Mesothelial cell of epicardium (in vitro differentiated cells): ENCODE results near the gene RASSF5. TPM values are rescaled to one million over a fixed set of nuclear protein-coding genes. Genes with fewer than 3 reads are reported as not detected.

Experiments
- DNase-seq, 2 experiments: peaks; one replicate each; pipeline ENCODE4 v3.0.0; 2021; ENCODE audit warnings: low spot score in 2 of 2; ENCODE audit not compliant: unreplicated experiment in 2 of 2
- H3K27ac Mint-ChIP-seq: 2 replicates; pipeline ENCODE4 v1.8.0; 2021; ENCODE audit warnings: mixed read lengths
- H3K27me3 Mint-ChIP-seq: 2 replicates; pipeline ENCODE4 v1.8.0; 2021; ENCODE audit warnings: low read depth, mixed read lengths
- H3K36me3 Mint-ChIP-seq: 2 replicates; pipeline ENCODE4 v1.8.0; 2021; ENCODE audit warnings: mixed read lengths
- H3K4me1 Mint-ChIP-seq: 2 replicates; pipeline ENCODE4 v1.8.0; 2021; ENCODE audit warnings: mixed read lengths
- H3K4me3 Mint-ChIP-seq: 2 replicates; pipeline ENCODE4 v1.8.0; 2021; ENCODE audit warnings: mild to moderate bottlenecking, moderate library complexity, mixed read lengths
- H3K9me3 Mint-ChIP-seq: 2 replicates; pipeline ENCODE4 v1.8.0; 2021; ENCODE audit warnings: mixed read lengths
- total RNA-seq: library from RNA; stranded (reverse); gene quantifications from 3 replicates; pipeline ENCODE4 v1.2.1, GENCODE V29; 2021
- TF ChIP-seq, protein P1 (sequence below): fragments of 200-600 bp; sonication (generic); IDR thresholded peaks from one replicate; pipeline ENCODE4 v1.5.0; 2021; ENCODE audit warnings: antibody characterized with exemption; ENCODE audit not compliant: unreplicated experiment

The RASSF5 gene
- total RNA-seq, 1 donor from 2014 or later: 6.8 TPM

GRCh38 chr1:206467915-206468314 is 39.4 kb upstream of the RASSF5 start:
- peaks cover 45% of the 10 kb centered on the region for H3K4me1 Mint-ChIP-seq
- no peak for DNase-seq
- no peak overlapping the region for H3K27ac Mint-ChIP-seq
- H3K9me3 Mint-ChIP-seq: no peaks in the 10 kb centered on the region
- peaks cover 5% of the 10 kb centered on the region for H3K36me3 Mint-ChIP-seq
- H3K4me3 Mint-ChIP-seq: no peak overlapping the region
- TF ChIP-seq, protein P1, sequence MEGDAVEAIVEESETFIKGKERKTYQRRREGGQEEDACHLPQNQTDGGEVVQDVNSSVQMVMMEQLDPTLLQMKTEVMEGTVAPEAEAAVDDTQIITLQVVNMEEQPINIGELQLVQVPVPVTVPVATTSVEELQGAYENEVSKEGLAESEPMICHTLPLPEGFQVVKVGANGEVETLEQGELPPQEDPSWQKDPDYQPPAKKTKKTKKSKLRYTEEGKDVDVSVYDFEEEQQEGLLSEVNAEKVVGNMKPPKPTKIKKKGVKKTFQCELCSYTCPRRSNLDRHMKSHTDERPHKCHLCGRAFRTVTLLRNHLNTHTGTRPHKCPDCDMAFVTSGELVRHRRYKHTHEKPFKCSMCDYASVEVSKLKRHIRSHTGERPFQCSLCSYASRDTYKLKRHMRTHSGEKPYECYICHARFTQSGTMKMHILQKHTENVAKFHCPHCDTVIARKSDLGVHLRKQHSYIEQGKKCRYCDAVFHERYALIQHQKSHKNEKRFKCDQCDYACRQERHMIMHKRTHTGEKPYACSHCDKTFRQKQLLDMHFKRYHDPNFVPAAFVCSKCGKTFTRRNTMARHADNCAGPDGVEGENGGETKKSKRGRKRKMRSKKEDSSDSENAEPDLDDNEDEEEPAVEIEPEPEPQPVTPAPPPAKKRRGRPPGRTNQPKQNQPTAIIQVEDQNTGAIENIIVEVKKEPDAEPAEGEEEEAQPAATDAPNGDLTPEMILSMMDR: no peak
- peaks cover 22% of the 10 kb centered on the region for H3K27me3 Mint-ChIP-seq

DNA sequence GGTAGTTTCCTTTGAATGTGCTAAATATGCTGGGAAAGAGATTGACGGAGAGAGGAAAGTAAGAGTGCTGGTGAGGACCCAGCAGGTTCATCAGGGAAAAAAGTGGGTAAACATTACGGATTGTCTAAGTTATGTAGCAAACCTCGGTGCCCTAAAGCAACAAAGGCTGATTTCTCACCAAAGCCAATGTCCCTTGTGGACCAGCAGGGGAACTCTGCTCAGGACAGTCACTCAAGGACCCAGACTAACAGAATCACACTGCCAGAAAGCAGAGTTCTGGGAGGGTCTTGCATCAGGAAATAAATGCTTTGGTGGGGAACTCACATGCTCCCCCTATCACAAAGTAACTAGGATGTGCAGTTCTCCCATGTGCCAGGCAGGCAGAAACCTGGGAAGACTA is 38.8 kb upstream of the RASSF5 start:
- Mint-ChIP-seq H3K4me3 (no peak overlapping the region), H3K27ac (no peak overlapping the region)
- TF ChIP-seq, protein P1: no peak

GRCh38 chr1:206469411-206469932 is 37.9 kb upstream of the RASSF5 start:
- no peak for DNase-seq
- Mint-ChIP-seq H3K27me3 (peaks cover 22% of the 10 kb centered on the region), H3K4me1 (peaks cover 45% of the 10 kb centered on the region), H3K36me3 (peaks cover 4% of the 10 kb centered on the region), H3K27ac (no peak overlapping the region), H3K9me3 (no peaks in the 10 kb centered on the region), H3K4me3 (no peak overlapping the region)
- TF ChIP-seq, protein P1: no peak

More for the DNA sequence above, 38.8 kb upstream of the RASSF5 start:
- H3K9me3 Mint-ChIP-seq: no peaks in the 10 kb centered on the region
- peaks cover 45% of the 10 kb centered on the region for H3K4me1 Mint-ChIP-seq
- peaks cover under 1% of the 10 kb centered on the region for H3K36me3 Mint-ChIP-seq
- H3K27me3 Mint-ChIP-seq: peaks cover 22% of the 10 kb centered on the region
- no peak for DNase-seq

DNA sequence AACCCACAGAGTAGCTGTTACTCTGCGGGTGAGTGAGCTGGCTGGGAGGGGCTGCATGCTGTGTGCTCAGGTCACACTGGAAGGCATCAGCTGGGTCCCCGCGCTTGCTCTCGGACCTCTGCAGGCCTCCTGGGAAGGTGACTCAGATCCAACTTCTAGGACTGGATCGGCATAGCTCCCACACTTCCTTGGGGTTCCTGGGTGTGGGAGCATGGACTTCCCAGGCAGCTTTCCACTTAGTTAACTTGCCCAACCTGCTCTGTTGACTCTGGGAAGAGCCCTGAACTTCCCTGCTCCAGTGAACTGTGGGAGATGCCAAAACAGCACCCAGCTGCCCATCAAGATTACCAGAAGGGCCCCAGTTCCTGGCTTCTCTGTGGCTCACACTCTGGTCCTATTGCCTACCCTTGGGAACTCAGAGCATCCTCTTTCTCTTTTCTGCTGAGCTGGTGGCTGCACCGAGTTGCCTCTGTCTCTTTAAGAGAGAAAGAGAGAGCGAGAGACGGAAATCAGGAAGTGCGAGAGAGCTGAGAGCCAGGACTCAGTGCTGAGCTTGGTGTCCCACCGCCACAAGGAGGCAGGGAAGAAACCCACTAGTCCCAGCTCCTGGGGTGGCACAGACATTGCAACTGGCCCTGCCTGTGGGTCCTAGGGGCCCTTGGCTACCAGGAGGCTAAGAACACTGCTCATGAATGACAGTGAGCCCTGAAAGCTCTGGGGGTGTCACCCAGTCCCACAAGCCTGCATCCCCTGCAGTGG is 37.2 kb upstream of the RASSF5 start, which contains the start of gene IKBKE:
TSS of gene IKBKE (plus strand) at position 544 of the 759 bp plus-strand sequence. CDS start 2,752 bp downstream, outside the sequence.
- DNase-seq: peak in 1 of 2 experiments; percentile 51
- TF ChIP-seq, protein P1: no peak
- peak within 1 kb of the TSS; percentile 64 for H3K4me3 Mint-ChIP-seq
- no peaks in the 10 kb centered on the region for H3K9me3 Mint-ChIP-seq
- H3K27ac Mint-ChIP-seq: peak within 1 kb of the TSS; percentile 64
- peaks cover 22% of the 10 kb centered on the region for H3K27me3 Mint-ChIP-seq
- H3K36me3 Mint-ChIP-seq: peaks cover 7% of the 10 kb centered on the region
- H3K4me1 Mint-ChIP-seq: peaks cover 45% of the 10 kb centered on the region

DNA sequence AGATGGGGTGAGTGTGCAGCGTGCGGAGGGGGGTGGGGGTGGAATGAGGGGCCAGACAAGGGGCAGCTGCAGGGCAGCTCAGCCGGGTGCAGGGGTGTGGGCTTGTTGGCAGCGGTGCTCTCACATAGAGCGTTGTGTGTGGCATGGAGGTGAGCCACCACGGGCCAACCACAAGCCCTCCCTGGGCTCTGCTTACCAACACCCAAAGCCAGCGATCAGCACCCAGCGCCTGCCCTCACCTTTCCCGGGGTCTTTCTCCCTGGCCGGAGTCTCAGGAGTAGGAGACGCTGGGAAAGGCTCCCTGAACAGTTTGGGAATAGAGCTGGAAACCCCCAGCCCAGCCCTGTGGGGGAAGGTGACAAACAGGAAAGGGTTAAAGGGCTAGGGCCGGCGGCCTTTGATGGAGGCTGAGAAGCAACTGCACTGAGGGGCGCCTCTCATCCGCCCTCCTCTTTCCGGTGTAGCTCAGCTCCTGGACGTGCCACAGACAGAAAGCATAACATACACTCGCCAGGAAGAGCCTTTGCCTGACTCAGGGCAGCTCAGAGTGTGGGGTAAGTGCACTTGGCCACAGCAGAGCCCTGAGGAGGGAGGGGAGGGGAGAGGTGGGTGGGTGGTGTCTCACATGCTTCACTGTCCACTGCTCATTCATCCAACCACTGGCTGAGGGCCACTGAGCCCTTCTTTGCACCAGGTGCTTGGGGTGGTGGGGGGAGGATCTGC is 36.5 kb upstream of the RASSF5 start:
- H3K9me3 Mint-ChIP-seq: no peaks in the 10 kb centered on the region
- TF ChIP-seq, protein P1: no peak
- H3K4me3 Mint-ChIP-seq: peak overlapping the region; percentile 64
- peaks cover 45% of the 10 kb centered on the region for H3K4me1 Mint-ChIP-seq
- DNase-seq: no peak
- H3K27me3 Mint-ChIP-seq: peaks cover 22% of the 10 kb centered on the region
- peaks cover 11% of the 10 kb centered on the region for H3K36me3 Mint-ChIP-seq
- H3K27ac Mint-ChIP-seq: no peak overlapping the region
